Measurements from ENCODE around the gene PDK3. TPM values are rescaled to one million over a fixed set of nuclear protein-coding genes. Genes with fewer than 3 reads are reported as not detected.

The PDK3 gene
- polyA plus RNA-seq, 1 donor (not counting 4 experiments of a cell fraction or from before 2014, with no cell fraction given) = 8.0 TPM

- no peaks in the 10 kb centered on the region for H3K9me1 ChIP-seq (ENCODE audit: control insufficient read depth, extremely low read depth, insufficient read depth, low read length)
- H3K9ac ChIP-seq (ENCODE audit: control insufficient read depth, extremely low read depth, insufficient read depth, low read length) = no peak overlapping the region
- H3K4me3 ChIP-seq (ENCODE audit: control insufficient read depth in 2 of 3, extremely low read depth in 1 of 3, insufficient read depth in 2 of 3, low read depth in 1 of 3, low read length in 3 of 3) = no peak overlapping the region
- DNase-seq (ENCODE audit: low read depth, low spot score) = no peak
- H3K9me3 ChIP-seq (ENCODE audit: control insufficient read depth, low read depth, low read length) = no peaks in the 10 kb centered on the region
- peak; percentile 59 for FAIRE-seq
- H4K20me1 ChIP-seq (ENCODE audit: control insufficient read depth, extremely low read depth, insufficient read depth, low read length) = no peaks in the 10 kb centered on the region
- H3K27me3 ChIP-seq (ENCODE audit: control insufficient read depth, extremely low read depth, insufficient read depth, low read length) = no peaks in the 10 kb centered on the region
- peak overlapping the region; percentile 34 for H3K4me2 ChIP-seq (ENCODE audit: control insufficient read depth, extremely low read depth, insufficient read depth, low read depth, low read length)
- H3K4me1 ChIP-seq (ENCODE audit: control insufficient read depth, extremely low read depth, insufficient read depth, low read length) = peaks cover 4% of the 10 kb centered on the region
- TF ChIP-seq EZH2 (IDR thresholded peaks at IDR 0.05; ENCODE audit: low read length) (no peak), CTCF (optimal IDR thresholded peaks at IDR 0.05 in 1 of 3, IDR thresholded peaks at IDR 0.05 in 1 of 3, conservative IDR thresholded peaks at IDR 0.05 in 1 of 3; ENCODE audit: extremely low read depth in 1 of 3, insufficient read depth in 2 of 3, low read length in 3 of 3) (no peak)
- dilution Hi-C loops (cut with MboI; ENCODE audit: extremely low pct_ligation_motif_present, low sequenced_read_pairs) = no loop called here
- H3K36me3 ChIP-seq (ENCODE audit: control insufficient read depth in 2 of 2, extremely low read depth in 1 of 2, insufficient read depth in 2 of 2, low read length in 2 of 2) = no peaks in the 10 kb centered on the region
- H3K79me2 ChIP-seq (ENCODE audit: control insufficient read depth, insufficient read depth, low read length) = no peaks in the 10 kb centered on the region
- H3K27ac ChIP-seq (ENCODE audit: control insufficient read depth, insufficient read depth, low read length) = peak overlapping the region; percentile 18
- no peak overlapping the region for H2AFZ ChIP-seq (ENCODE audit: control insufficient read depth, low read length)
Measured at GRCh38 chrX:24494647-24495075, 29.6 kb downstream of the PDK3 start.

- FAIRE-seq = no peak
- H4K20me1 ChIP-seq (ENCODE audit: control insufficient read depth, extremely low read depth, insufficient read depth, low read length) = no peaks in the 10 kb centered on the region
Measured at GRCh38 chrX:24495700-24496099, 30.6 kb downstream of the PDK3 start.

More at GRCh38 chrX:24495700-24496099, 30.6 kb downstream of the PDK3 start:
- H3K9ac ChIP-seq (ENCODE audit: control insufficient read depth, extremely low read depth, insufficient read depth, low read length) = no peak overlapping the region
- H3K79me2 ChIP-seq (ENCODE audit: control insufficient read depth, insufficient read depth, low read length) = no peaks in the 10 kb centered on the region
- H3K4me3 ChIP-seq (ENCODE audit: control insufficient read depth in 2 of 3, extremely low read depth in 1 of 3, insufficient read depth in 2 of 3, low read depth in 1 of 3, low read length in 3 of 3) = no peak overlapping the region
- H3K9me1 ChIP-seq (ENCODE audit: control insufficient read depth, extremely low read depth, insufficient read depth, low read length) = no peaks in the 10 kb centered on the region
- dilution Hi-C loops (cut with MboI; ENCODE audit: extremely low pct_ligation_motif_present, low sequenced_read_pairs) = no loop called here
- H3K27ac ChIP-seq (ENCODE audit: control insufficient read depth, insufficient read depth, low read length) = no peak overlapping the region
- DNase-seq (ENCODE audit: low read depth, low spot score) = no peak
- peaks cover 4% of the 10 kb centered on the region for H3K4me1 ChIP-seq (ENCODE audit: control insufficient read depth, extremely low read depth, insufficient read depth, low read length)
- no peaks in the 10 kb centered on the region for H3K36me3 ChIP-seq (ENCODE audit: control insufficient read depth in 2 of 2, extremely low read depth in 1 of 2, insufficient read depth in 2 of 2, low read length in 2 of 2)
- no peaks in the 10 kb centered on the region for H3K27me3 ChIP-seq (ENCODE audit: control insufficient read depth, extremely low read depth, insufficient read depth, low read length)
- H2AFZ ChIP-seq (ENCODE audit: control insufficient read depth, low read length) = no peak overlapping the region
- H3K9me3 ChIP-seq (ENCODE audit: control insufficient read depth, low read depth, low read length) = no peaks in the 10 kb centered on the region
- TF ChIP-seq CTCF (optimal IDR thresholded peaks at IDR 0.05 in 1 of 3, IDR thresholded peaks at IDR 0.05 in 1 of 3, conservative IDR thresholded peaks at IDR 0.05 in 1 of 3; ENCODE audit: extremely low read depth in 1 of 3, insufficient read depth in 2 of 3, low read length in 3 of 3) = no peak
- TF ChIP-seq EZH2 (IDR thresholded peaks at IDR 0.05; ENCODE audit: low read length) = no peak
- H3K4me2 ChIP-seq (ENCODE audit: control insufficient read depth, extremely low read depth, insufficient read depth, low read depth, low read length) = no peak overlapping the region
